ENCODE data around the gene U2AF2. TPM values are rescaled to one million over a fixed set of nuclear protein-coding genes. Genes with fewer than 3 reads are reported as not detected.
A peak's percentile ranks its signal among the peaks of the same experiment; 100 is the strongest.
"Not testable (repeated sequence)": the region's sequence is repeated elsewhere in the genome, so short reads cannot be mapped to it uniquely, and the experiment has no call there.

Gene U2AF2
- total RNA-seq, 2 donors from 2014 or later, result 82.4 to 87.5 TPM

DNA sequence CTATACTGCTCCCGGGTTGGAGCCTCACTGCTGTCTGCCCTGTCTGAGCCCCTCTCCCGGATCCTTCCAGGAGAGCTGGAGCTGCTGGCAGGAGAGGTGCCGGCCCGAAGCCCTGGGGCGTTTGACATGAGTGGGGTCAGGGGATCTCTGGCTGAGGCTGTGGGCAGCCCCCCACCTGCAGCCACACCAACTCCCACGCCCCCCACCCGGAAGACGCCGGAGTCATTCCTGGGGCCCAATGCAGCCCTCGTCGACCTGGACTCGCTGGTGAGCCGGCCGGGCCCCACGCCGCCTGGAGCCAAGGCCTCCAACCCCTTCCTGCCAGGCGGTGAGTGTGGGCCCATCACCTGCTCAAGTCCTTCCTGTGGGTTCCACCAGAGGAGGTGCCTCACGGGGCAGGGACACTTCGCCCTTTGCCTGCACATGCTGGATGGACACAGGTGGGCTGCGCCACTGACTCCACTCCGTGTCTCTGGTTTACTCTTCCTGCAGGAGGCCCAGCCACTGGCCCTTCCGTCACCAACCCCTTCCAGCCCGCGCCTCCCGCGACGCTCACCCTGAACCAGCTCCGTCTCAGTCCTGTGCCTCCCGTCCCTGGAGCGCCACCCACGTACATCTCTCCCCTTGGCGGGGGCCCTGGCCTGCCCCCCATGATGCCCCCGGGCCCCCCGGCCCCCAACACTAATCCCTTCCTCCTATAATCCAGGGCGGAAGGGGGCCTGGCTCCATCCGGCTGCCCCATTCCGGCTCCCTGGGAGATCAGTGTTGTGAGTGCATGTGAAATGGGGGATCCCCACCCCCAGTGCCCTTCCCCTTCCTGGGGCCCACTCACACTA is 40.0 kb downstream of the U2AF2 start:
- intact Hi-C loops (cut with DNase I), result no loop called here
- ATAC-seq (no peak), DNase-seq (no peak)

DNA sequence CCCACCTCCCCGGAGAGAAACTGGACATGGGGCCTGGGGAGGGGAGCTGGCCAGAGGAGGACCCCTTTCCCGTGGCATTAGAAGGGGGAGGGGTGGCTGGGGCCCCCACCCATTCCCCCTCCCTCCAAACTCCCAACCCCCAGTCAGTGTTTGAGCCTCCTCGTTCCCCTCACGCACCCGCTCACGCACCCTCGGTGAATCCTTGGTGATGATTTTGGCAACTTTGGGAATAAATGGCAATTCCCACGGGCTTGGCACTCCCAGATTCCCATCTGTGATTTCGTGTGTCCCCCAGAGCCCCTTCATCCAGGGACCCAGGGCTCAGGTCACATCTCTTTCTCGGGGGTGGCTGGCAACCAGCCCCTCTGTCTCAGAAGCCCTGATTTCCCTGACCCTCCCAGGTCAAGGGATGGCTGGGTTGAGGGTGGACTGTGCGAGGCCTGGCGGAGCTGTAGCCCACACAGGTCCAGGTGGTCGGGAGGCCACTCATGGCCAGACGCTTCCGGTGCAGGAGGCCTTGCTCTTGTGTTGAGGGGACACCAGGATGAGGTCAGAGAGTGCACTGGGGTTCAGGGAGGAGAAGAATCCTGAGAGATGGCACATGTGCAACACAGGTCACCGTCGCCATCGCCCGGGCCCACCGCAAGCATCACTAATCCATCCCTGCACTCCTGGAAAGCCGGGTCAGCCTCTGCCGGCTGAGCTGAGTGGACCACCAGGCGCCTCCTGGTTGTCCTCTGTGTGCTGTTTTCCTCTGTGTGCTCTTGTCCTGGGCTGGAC is 40.9 kb downstream of the U2AF2 start:
- DNase-seq (no peak), ATAC-seq (no peak)
- intact Hi-C loops (cut with DNase I), result no loop called here

DNA sequence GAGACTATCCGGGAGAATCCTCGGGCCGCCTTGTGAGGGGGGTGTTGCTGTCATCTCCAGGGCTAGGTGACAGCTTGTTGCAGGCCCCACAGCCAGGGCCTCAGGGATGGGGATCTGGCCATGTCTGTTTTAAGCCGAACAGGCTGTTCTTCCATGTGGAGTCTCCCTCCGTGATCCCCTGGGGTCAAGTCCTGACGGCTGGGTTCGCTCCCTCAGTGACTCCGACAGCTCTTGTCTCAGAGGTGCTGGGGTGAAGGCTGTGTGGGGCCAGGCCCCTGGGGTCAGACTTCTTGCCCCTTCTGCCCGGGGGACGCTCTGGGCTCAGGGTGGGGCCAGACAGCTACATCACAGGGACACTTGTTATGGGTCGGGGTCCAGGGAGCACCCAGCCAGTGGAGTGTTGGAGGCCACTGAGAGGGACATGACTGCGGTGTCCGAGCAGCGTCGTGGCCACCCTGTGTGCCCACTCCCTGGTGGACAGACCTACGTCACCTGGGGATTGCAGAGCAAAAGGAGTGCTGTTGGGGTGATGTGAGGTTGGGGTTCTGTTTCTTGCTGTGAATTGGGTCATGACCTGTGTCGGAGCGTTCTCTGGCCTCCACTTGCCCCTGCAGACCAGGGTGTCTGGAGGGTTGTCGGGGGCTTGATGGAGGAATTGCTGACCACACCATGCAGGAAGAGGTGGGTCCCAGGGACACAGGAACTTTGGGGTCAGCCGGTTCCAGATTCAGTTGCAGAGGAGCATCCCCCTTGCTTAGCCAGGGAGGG is 41.6 kb downstream of the U2AF2 start:
- DNase-seq, result no peak
- intact Hi-C loops (cut with DNase I), result no loop called here
- no peak for ATAC-seq

DNA sequence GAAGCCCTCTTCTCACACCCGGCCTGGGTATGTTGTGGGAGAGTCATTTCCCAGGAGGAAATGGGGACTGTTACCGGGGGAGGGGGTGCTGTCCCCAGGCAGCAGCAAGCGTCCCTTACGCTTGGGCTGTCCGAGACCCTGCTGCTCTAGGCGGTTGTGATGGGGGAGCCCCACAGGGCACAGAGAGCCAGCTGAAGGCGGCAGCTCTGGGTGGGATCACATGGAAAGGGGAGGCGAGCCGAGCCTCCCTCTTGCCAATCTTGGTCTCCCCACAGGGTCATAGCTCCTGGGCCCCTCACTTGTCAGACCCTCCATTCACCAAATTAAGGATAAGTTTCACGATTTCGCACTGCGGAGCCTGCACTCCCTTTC is 42.2 kb downstream of the U2AF2 start:
- no peak for ATAC-seq
- no peak for DNase-seq
- intact Hi-C loops (cut with DNase I), result no loop called here

DNA sequence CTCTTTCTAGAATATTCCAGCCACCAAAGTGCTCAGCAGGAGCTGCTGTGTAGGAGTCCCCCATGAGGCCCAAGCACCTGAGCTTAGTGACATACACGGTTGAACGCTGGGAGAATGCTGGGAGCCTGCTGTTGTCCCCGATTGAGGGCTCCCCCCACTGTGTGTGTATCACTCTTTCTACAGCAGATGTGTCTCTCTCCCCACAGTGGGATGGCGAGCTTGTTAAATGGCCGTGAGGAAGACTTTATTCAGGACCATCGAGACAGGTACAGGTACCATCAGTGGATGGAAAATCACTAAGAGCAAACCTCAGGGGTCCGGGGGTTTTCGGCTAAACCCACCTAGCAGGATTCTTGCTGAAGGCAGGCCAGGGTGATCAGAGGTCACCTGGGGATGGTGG is 42.9 kb downstream of the U2AF2 start:
- ATAC-seq (no peak), DNase-seq (no peak)
- intact Hi-C loops (cut with DNase I), result no loop called here

- DNase-seq (no peak), ATAC-seq (no peak)
- intact Hi-C loops (cut with DNase I), result no loop called here
Observed at GRCh38 chr19:55698256-55698655, 43.4 kb downstream of the U2AF2 start.

- ATAC-seq, result no peak
- intact Hi-C loops (cut with DNase I), result no loop called here
- DNase-seq, result no peak
Observed at GRCh38 chr19:55699221-55699620, 44.4 kb downstream of the U2AF2 start.

GRCh38 chr19:55700813-55701212 is 46.0 kb downstream of the U2AF2 start:
- DNase-seq, result no peak
- intact Hi-C loops (cut with DNase I), result no loop called here
- ATAC-seq, result no peak

GRCh38 chr19:55702131-55702627 is 47.3 kb downstream of the U2AF2 start:
- intact Hi-C loops (cut with DNase I), result no loop called here
- DNase-seq (no peak), ATAC-seq (no peak)

DNA sequence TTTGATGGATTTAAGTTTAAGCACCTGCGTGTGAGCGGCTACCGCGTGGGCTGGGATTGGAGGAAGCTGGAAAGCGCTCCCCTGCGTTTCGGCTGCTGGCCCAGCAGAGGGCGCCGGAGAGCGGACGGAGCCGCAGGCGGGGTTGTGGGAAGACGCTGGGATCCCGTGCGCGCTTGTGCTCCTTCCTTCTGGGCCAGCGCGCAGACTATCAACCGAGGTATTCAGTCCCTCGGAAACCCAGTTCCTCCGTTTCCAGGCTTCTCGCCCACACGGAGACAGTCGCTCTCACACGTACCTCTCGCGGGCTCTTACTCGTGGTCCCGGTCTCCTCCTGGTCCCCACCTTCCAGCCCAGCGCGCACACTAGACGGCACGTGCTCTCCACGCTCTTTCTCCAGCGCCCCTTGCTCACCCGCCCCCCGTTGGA is 49.0 kb downstream of the U2AF2 start:
- ATAC-seq (peak; percentile 57 to 64), DNase-seq (peak; percentile 55)
- intact Hi-C loops (cut with DNase I), result no loop called here

GRCh38 chr19:55704494-55705245 is 49.8 kb downstream of the U2AF2 start:
- intact Hi-C loops (cut with DNase I), result no loop called here
- DNase-seq (no peak), ATAC-seq (no peak)

- intact Hi-C loops (cut with DNase I), result no loop called here
- no peak for ATAC-seq
Observed at GRCh38 chr19:55705972-55706371, 51.1 kb downstream of the U2AF2 start.

GRCh38 chr19:55711719-55712118 is 56.9 kb downstream of the U2AF2 start:
- ATAC-seq, result no peak
- no peak for DNase-seq
- intact Hi-C loops (cut with DNase I), result no loop called here

More at GRCh38 chr19:55705972-55706371, 51.1 kb downstream of the U2AF2 start:
- DNase-seq, result no peak

- intact Hi-C loops (cut with DNase I), result no loop called here
- ATAC-seq (no peak), DNase-seq (no peak)
Observed at GRCh38 chr19:55712804-55713631, 58.2 kb downstream of the U2AF2 start.

DNA sequence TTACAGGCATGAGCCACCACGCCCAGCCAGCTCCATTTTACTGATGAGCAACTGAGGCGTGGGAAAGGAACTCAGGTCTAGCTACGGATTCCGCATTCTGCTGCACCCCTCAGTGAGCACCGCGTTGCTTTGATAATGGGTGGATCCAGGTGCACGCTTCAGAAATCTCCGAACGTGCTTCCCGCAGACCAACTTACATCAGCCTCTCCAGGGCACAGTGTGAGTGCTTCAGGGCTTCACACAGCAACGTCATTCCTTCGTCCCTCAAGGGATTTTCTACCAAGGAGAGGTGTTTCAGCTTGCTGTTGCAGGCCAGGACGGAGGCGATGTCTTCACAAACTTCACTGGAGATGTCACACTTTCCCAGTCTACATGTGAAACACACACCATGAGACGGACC is 61.7 kb downstream of the U2AF2 start:
- intact Hi-C loops (cut with DNase I), result no loop called here
- ATAC-seq (no peak), DNase-seq (no peak)

DNA sequence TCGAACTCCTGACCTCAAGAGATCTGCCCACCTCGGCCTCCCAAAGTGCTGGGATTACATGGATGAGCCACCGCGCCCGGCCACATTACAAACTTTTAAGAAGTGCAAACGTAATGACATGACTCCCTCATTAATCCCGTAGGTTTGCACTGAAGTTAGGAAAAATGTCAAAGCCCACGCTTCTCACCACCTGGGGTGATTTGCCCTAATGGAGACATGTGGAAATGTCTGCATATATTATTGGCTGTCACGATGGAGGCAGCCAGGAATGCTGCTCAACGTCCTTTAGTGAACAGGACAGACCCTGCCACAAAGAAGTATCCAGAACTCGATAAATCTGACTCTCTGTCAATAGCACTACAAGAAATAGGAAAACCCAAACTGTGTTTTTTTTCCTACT is 62.4 kb downstream of the U2AF2 start:
- DNase-seq, result no peak
- intact Hi-C loops (cut with DNase I), result no loop called here
- ATAC-seq, result no peak

DNA sequence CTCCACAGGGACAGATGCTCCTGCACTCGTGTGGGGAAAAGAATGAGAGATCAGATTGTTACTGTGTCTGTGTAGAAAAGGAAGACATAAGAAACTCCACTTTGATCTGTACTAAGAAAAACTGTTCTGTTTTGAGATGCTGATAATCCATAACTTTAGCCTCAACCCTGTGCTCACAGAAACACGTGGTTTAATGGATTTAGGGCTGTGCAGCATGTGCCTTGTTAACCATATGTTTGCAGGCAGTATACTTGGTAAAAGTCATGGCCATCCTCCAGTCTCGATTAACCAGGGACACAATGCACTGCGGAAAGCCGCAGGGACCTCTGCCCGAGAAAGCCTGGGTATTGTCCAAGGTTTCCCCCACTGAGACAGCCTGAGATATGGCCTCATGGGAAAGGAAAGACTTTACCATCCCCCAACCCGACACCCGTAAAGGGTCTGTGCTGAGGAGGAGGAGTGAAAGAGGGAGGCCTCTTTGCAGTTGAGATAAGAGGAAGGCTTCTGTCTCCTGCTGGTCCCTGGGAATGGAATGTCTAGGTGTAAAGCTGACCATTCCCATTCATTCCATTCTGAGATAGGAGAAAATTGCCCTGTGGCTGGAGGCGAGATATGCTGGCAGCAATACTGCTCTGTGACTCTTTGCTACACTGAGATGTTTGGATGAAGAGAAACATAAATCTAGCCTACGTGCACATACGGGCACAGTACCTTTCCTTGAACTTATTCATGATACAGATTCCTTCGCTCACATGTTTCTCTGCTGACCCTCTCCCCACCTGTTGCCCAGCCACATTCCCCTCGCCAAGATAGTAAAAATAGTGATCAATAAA is 63.3 kb downstream of the U2AF2 start:
- ATAC-seq; intact Hi-C loops (cut with DNase I); DNase-seq: not testable (repeated sequence)

All from left cardiac atrium (tissue), 4 donors.